Stomach (tissue), 9 donors: ENCODE measurements around the gene DIDO1. TPM values are rescaled to one million over a fixed set of nuclear protein-coding genes. Genes with fewer than 3 reads are reported as not detected.
A peak's percentile ranks its signal among the peaks of the same experiment; 100 is the strongest.

Source experiments
- DNase-seq, 2 donors: peaks; one replicate each; pipeline versions ENCODE4 v3.0.0 to v3.0.0-alpha.2; 2013 to 2019
- H3K27ac ChIP-seq, 5 donors: fragments of 200-600 bp in 4 of 5; sonication (generic) in 4 of 5; one replicate each; pipeline ENCODE4 v1.5.1; 2013 to 2019; ENCODE audit warnings: mild to moderate bottlenecking in 1 of 5, moderate library complexity in 1 of 5
- H3K27me3 ChIP-seq, 3 donors: fragments of 200-600 bp; sonication (generic); one replicate each; pipeline ENCODE4 v1.5.1; 2017 to 2019; ENCODE audit warnings: mixed run types in 1 of 3
- H3K36me3 ChIP-seq, 4 donors: fragments of 200-600 bp; sonication (generic); 1 replicate in 3 of 4; 2 replicates in 1 of 4; pipeline ENCODE4 v1.5.1; 2016 to 2019
- H3K4me1 ChIP-seq, 4 donors: fragments of 200-600 bp; sonication (generic); one replicate each; pipeline ENCODE4 v1.5.1; 2016 to 2019
- H3K4me3 ChIP-seq, 4 donors: fragments of 200-600 bp; sonication (generic) in 3 of 4; one replicate each; pipeline ENCODE4 v1.5.1; 2016 to 2019; ENCODE audit warnings: mild to moderate bottlenecking in 1 of 4
- H3K9me3 ChIP-seq, 4 donors: fragments of 200-600 bp; sonication (generic); one replicate each; pipeline ENCODE4 v1.5.1; 2016 to 2019
- EP300 ChIP-seq: sonication (generic); formaldehyde crosslinking; IDR thresholded peaks from one replicate; pipeline ENCODE4 v1.6.1; 2017; ENCODE audit warnings: antibody characterized with exemption
- POLR2A ChIP-seq, 4 donors: fragments of 450-650 bp; IDR thresholded peaks; one replicate each; pipeline ENCODE4 v1.6.1; 2016; ENCODE audit warnings: antibody characterized with exemption in 4 of 4, control low read depth in 2 of 4, mild to moderate bottlenecking in 1 of 4, moderate library complexity in 1 of 4
- POLR2AphosphoS5 ChIP-seq, 3 donors: sonication (generic); formaldehyde crosslinking; IDR thresholded peaks; one replicate each; pipeline ENCODE4 v1.6.1; 2016; ENCODE audit warnings: antibody characterized with exemption in 3 of 3
- WGBS, 5 donors: extraction: QIAGEN DNeasy Blood & Tissue Kit in 3 of 5; methylation state at CpG; one replicate each; pipeline versions ENCODE4 v1.1.5 to v1.1.7; 2013 to 2018; 5-methylcytosine and 5-hydroxymethylcytosine counted together
- intact Hi-C: fragments of 100-400 bp; cut with DNase I; formaldehyde crosslinking; loops from one replicate; pipeline ENCODE4 v1.15.1; 2023; ENCODE audit warnings: low total_unique reads
- polyA plus RNA-seq, 3 donors: library from polyadenylated mRNA; stranded (reverse); fragments of 200-250 nt; gene quantifications; one replicate each; pipeline ENCODE4 v1.2.3, GENCODE V29; 2013
- total RNA-seq, 5 donors: library from RNA; depleted of rRNA; stranded (reverse); fragments of >200 nt; gene quantifications; one replicate each; pipeline versions ENCODE4 v1.1.0 to v1.2.3, GENCODE V29; 2014 to 2016
- TF ChIP-seq, protein P1 (sequence below), 7 experiments: fragments of 450-650 bp in 4 of 7; fragments of 200-600 bp in 3 of 7; sonication (generic) in 3 of 7; IDR thresholded peaks; one replicate each; pipeline ENCODE4 v1.5.1; 2016 to 2019; ENCODE audit warnings: antibody characterized with exemption in 7 of 7, control low read depth in 2 of 7, mild to moderate bottlenecking in 1 of 7
- donor health status: healthy with polysubstance abuse.
- donor health status: Bipolar disorder and iron deficiency.
- donor health status: healthy.

The DIDO1 gene
- total and polyA plus RNA-seq, 8 donors = 8.1 to 117 (median 57.7) TPM

GRCh38 chr20:62929051-62929538 is 2.8 kb upstream of the DIDO1 start:
- Histone ChIP-seq H3K27me3 (no peaks in the 10 kb centered on the region), H3K27ac (peak overlapping the region; percentile 85 to 99 (median 96)), H3K4me1 (peaks cover 40 to 78% (median 57%) of the 10 kb centered on the region in 4 donors), H3K36me3 (peaks cover 0 to 11% (median 8%) of the 10 kb centered on the region in 4 donors), H3K9me3 (no peaks in the 10 kb centered on the region), H3K4me3 (peak overlapping the region; percentile 48 to 91 (median 59))
- 0 to 3% (median 1%) methylated on average over 23 to 44 of the region's 44 CpGs for WGBS, 5 donors
- no peak for TF ChIP-seq POLR2A (IDR thresholded peaks at IDR 0.05)
- TF ChIP-seq POLR2AphosphoS5 (IDR thresholded peaks at IDR 0.05) = peak in 1 of 3 donors; percentile 57
- peak; percentile 73 to 80 for DNase-seq
- intact Hi-C loops = no loop called here

- TF ChIP-seq POLR2A (IDR thresholded peaks at IDR 0.05) = no peak
- TF ChIP-seq, protein P1, sequence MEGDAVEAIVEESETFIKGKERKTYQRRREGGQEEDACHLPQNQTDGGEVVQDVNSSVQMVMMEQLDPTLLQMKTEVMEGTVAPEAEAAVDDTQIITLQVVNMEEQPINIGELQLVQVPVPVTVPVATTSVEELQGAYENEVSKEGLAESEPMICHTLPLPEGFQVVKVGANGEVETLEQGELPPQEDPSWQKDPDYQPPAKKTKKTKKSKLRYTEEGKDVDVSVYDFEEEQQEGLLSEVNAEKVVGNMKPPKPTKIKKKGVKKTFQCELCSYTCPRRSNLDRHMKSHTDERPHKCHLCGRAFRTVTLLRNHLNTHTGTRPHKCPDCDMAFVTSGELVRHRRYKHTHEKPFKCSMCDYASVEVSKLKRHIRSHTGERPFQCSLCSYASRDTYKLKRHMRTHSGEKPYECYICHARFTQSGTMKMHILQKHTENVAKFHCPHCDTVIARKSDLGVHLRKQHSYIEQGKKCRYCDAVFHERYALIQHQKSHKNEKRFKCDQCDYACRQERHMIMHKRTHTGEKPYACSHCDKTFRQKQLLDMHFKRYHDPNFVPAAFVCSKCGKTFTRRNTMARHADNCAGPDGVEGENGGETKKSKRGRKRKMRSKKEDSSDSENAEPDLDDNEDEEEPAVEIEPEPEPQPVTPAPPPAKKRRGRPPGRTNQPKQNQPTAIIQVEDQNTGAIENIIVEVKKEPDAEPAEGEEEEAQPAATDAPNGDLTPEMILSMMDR (IDR thresholded peaks at IDR 0.05) = no peak
- no peak for TF ChIP-seq POLR2AphosphoS5 (IDR thresholded peaks at IDR 0.05)
- TF ChIP-seq EP300 = no peak
- peaks cover 47 to 78% (median 59%) of the 10 kb centered on the region in 4 donors for H3K4me1 ChIP-seq
- intact Hi-C loops = no loop called here
Observed at GRCh38 chr20:62928246-62928939, 2.1 kb upstream of the DIDO1 start.

DNA sequence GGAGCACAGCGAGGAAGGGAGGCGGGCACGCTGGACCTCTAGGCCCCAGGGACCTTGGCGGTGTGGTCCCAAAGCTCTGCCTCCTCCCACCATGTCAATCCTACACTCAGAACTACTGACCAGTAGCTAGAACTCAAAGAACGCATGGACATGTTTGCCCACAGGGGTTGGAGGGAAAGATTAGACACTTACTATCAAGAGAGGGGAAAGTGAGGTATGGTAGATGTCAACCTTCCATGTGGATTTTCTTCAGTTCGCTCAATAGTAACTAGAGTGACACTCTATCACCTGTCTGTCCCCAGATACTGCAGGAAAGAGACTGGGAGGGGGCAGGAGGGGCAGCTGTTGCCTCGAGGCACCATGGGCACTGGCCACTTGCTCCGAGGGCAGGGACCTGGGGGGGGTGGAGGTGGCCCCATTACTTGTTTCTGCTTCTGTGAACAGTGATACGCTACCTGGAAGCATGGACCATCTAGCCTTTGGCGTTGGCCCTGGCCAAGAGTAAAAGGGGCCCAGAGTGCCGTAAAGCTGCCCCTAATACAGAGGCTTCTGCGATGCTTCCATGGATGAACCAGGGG is 912 bp upstream of the DIDO1 start:
- H3K4me1 ChIP-seq = peaks cover 59 to 79% (median 71%) of the 10 kb centered on the region in 4 donors
- whole genome bisulfite sequencing, 5 donors = 67 to 77% (median 70%) methylated on average over 12 of the region's 12 CpGs

More at GRCh38 chr20:62928246-62928939, 2.1 kb upstream of the DIDO1 start:
- WGBS, 5 donors = 36 to 47% (median 41%) methylated on average over 14 of the region's 14 CpGs
- Histone ChIP-seq H3K36me3 (peaks cover 0 to 5% (median 4%) of the 10 kb centered on the region in 4 donors), H3K27ac (peak overlapping the region; percentile 85 to 99 (median 96)), H3K27me3 (no peaks in the 10 kb centered on the region), H3K4me3 (peak overlapping the region; percentile 48 to 91 (median 59)), H3K9me3 (no peaks in the 10 kb centered on the region)
- no peak for DNase-seq

DNA sequence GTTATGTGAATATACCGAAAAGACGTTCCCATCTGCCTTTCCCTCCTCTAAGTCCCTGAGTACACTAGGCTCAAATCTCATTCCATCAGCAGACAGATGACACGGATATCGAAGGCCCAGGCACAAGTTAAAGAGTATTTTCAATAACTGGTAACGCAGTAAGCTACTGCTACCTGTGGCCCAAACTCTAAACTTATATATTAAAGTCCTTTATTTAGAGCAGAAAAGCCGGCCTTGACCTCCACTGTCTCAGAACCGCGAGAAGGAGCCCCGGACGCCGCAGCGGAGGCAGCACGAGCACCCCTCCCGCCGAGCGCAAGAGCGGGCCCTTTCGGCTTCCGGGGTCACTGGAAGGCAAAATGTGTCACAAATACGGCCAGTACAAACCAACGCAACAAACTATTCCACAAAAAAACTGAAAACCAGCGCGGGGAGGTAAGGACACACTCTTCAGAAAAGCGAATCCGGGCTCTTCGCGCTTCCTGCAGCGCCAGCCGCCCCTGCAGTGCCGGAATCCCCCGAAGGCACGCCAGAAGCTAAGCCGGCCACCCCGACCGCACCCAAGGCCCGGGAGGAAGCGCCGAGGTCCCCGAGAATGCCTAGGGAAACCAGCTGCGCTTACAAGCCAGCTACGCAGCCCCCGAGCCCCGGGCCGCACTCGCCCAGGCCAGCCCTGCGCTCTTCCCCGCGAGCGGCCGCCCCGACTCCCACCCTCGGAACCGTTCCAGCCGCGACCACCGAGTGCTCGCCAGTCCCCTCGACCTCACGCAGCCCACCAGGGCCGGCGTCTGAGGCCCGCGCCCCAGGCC is 681 bp downstream of the DIDO1 start:
- Histone ChIP-seq H3K27me3 (no peaks in the 10 kb centered on the region), H3K9me3 (no peaks in the 10 kb centered on the region), H3K36me3 (no peaks in the 10 kb centered on the region), H3K4me3 (peak overlapping the region; percentile 76 to 95 (median 93)), H3K4me1 (peaks cover 73 to 88% (median 83%) of the 10 kb centered on the region in 4 donors), H3K27ac (peak overlapping the region; percentile 92 to 99 (median 98))
- peak; percentile 45 to 69 for DNase-seq
- TF ChIP-seq POLR2AphosphoS5 (IDR thresholded peaks at IDR 0.05) = no peak
- TF ChIP-seq EP300 = no peak
- TF ChIP-seq, protein P1 (IDR thresholded peaks at IDR 0.05) = no peak
- no peak for TF ChIP-seq POLR2A (IDR thresholded peaks at IDR 0.05)
- WGBS, 5 donors = 0 to 1% (median 0%) methylated on average over 49 to 63 of the region's 63 CpGs
- intact Hi-C loops = no loop called here

More for the DNA sequence above, 912 bp upstream of the DIDO1 start:
- TF ChIP-seq, protein P1 (IDR thresholded peaks at IDR 0.05) = no peak
- no peak for TF ChIP-seq EP300
- TF ChIP-seq POLR2AphosphoS5 (IDR thresholded peaks at IDR 0.05) = no peak
- no peak for TF ChIP-seq POLR2A (IDR thresholded peaks at IDR 0.05)
- peak overlapping the region; percentile 92 to 99 (median 98) for H3K27ac ChIP-seq
- no peaks in the 10 kb centered on the region for H3K9me3 ChIP-seq
- no peaks in the 10 kb centered on the region for H3K27me3 ChIP-seq
- no peaks in the 10 kb centered on the region for H3K36me3 ChIP-seq
- no peak for DNase-seq
- peak overlapping the region; percentile 76 to 95 (median 93) for H3K4me3 ChIP-seq
- intact Hi-C loops = no loop called here
